Loucy (cell line): Measurements from ENCODE around the gene DNAJC8.

ENCODE experiments used
- EZH2phosphoT487 ChIP-seq: fragments of 200-600 bp; IDR thresholded peaks from 2 replicates; pipeline ENCODE4 v1.6.1; 2018; ENCODE audit warnings: antibody characterized with exemption, mild to moderate bottlenecking, moderate library complexity, borderline replicate concordance
- TF ChIP-seq, protein P1 (sequence below): fragments of 200-600 bp; sonication (generic); conservative IDR thresholded peaks from 2 replicates; pipeline ENCODE4 v1.5.1; 2014; ENCODE audit warnings: mild to moderate bottlenecking, antibody characterized with exemption, low read length

- TF ChIP-seq, protein P1, sequence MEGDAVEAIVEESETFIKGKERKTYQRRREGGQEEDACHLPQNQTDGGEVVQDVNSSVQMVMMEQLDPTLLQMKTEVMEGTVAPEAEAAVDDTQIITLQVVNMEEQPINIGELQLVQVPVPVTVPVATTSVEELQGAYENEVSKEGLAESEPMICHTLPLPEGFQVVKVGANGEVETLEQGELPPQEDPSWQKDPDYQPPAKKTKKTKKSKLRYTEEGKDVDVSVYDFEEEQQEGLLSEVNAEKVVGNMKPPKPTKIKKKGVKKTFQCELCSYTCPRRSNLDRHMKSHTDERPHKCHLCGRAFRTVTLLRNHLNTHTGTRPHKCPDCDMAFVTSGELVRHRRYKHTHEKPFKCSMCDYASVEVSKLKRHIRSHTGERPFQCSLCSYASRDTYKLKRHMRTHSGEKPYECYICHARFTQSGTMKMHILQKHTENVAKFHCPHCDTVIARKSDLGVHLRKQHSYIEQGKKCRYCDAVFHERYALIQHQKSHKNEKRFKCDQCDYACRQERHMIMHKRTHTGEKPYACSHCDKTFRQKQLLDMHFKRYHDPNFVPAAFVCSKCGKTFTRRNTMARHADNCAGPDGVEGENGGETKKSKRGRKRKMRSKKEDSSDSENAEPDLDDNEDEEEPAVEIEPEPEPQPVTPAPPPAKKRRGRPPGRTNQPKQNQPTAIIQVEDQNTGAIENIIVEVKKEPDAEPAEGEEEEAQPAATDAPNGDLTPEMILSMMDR = no peak
- no peak for TF ChIP-seq EZH2phosphoT487
These were observed 60.1 kb downstream of the DNAJC8 start for GRCh38 chr1:28172713-28173150.
